Transverse colon (tissue), 4 donors: ENCODE results near the gene C15orf39.

Source experiments
- EP300 ChIP-seq: sonication (generic); formaldehyde crosslinking; IDR thresholded peaks from one replicate; pipeline ENCODE4 v1.6.1; 2017; ENCODE audit warnings: antibody characterized with exemption, low read depth
- POLR2A ChIP-seq: fragments of 450-650 bp; IDR thresholded peaks from one replicate; pipeline ENCODE4 v1.6.1; 2016; ENCODE audit warnings: antibody characterized with exemption, mild to moderate bottlenecking, moderate library complexity
- POLR2AphosphoS5 ChIP-seq, 3 donors: sonication (generic); formaldehyde crosslinking; IDR thresholded peaks; one replicate each; pipeline ENCODE4 v1.6.1; 2016; ENCODE audit warnings: antibody characterized with exemption in 3 of 3
- TF ChIP-seq, protein P1 (sequence below), 5 experiments: fragments of 200-600 bp in 3 of 5; fragments of 450-650 bp in 2 of 5; sonication (generic) in 3 of 5; IDR thresholded peaks; 1 replicate in 2 of 5; 2 replicates in 3 of 5; pipeline ENCODE4 v1.5.1; 2016 to 2017; ENCODE audit warnings: antibody characterized with exemption in 5 of 5, inconsistent platforms in 3 of 5, mild to moderate bottlenecking in 2 of 5, moderate library complexity in 1 of 5

DNA sequence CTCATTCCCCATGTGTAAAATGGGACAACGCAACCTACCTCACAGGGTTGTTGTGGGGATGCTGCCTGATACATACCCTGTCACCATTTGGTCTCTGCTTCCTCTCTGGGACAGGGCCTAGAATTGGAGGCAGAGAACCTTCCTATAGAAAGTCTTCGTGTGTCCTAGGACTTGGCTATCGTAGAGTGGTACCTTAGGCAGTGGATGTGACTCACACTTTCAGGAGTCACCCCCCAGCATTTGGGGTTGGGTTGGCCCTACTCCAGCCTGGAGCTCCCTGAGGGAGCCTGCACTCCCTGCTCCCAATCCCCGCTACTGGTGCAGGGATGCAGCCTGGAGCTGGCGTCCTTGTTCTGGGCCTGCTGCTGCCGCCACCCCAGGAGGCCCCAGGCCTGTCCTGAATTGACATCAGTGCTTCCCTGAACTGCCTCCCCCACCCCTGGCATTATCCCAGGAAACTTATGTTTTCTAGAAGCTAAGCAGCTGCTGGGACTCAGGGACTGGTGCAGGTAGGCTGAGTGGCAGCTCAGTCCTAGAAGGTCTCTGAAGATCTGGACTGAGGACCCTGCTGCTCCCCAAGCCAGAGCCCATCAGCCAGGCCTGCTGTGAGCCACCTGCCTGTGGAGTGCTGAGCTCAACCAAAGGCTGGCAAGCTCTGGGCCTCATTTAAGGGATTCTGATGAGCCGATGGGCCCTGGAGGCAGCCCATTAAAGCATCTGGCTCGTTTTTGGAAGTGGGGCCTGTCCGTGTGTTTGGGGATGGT, 9.9 kb downstream of the C15orf39 start:
- TF ChIP-seq, protein P1, sequence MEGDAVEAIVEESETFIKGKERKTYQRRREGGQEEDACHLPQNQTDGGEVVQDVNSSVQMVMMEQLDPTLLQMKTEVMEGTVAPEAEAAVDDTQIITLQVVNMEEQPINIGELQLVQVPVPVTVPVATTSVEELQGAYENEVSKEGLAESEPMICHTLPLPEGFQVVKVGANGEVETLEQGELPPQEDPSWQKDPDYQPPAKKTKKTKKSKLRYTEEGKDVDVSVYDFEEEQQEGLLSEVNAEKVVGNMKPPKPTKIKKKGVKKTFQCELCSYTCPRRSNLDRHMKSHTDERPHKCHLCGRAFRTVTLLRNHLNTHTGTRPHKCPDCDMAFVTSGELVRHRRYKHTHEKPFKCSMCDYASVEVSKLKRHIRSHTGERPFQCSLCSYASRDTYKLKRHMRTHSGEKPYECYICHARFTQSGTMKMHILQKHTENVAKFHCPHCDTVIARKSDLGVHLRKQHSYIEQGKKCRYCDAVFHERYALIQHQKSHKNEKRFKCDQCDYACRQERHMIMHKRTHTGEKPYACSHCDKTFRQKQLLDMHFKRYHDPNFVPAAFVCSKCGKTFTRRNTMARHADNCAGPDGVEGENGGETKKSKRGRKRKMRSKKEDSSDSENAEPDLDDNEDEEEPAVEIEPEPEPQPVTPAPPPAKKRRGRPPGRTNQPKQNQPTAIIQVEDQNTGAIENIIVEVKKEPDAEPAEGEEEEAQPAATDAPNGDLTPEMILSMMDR (IDR thresholded peaks at IDR 0.05) = no peak
- TF ChIP-seq POLR2AphosphoS5 (IDR thresholded peaks at IDR 0.05) = no peak
- no peak for TF ChIP-seq POLR2A
- no peak for TF ChIP-seq EP300
